ENCODE results near the gene PCSK1N.

- TF ChIP-seq CTCF (IDR thresholded peaks at IDR 0.05) (no peak), POLR2AphosphoS5 (IDR thresholded peaks at IDR 0.05) (no peak)
Observed at GRCh38 chrX:48814722-48815121, 20.7 kb downstream of the PCSK1N start.
